ENCODE data around the gene CCT8L2. TPM values are rescaled to one million over a fixed set of nuclear protein-coding genes. Genes with fewer than 3 reads are reported as not detected.
"Not testable (repeated sequence)": the region's sequence is repeated elsewhere in the genome, so short reads cannot be mapped to it uniquely, and the experiment has no call there.

Gene CCT8L2
- total RNA-seq, 2 donors from 2014 or later = not detected

DNA sequence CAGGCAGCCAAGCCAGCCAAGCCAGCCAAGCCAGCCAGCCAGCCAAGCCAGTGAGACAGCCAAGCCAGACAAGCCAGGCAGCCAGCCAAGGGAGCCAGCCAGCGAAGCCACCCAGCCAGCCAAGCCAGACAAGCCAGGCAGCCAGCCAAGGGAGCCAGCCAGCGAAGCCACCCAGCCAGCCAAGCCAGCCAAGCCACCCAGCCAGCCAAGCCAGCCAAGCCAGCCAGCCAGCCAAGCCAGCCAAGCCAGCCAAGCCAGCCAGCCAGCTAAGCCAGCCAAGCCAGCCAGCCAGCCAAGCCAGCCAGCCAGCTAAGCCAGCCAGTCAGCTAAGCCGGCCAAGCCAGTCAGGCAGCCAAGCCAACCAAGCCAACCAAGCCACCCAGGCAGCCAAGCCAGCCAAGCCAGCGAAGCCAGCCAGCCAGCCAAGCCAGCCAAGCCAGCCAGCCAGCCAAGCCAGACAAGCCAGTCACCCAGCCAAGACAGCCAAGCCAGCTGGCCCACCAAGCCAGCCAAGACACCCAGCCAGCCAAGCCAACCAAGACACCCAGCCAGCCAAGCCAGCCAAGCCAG, 34.1 kb downstream of the CCT8L2 start:
- H3K9me3 Mint-ChIP-seq; H3K27me3 Mint-ChIP-seq; H3K4me1 Mint-ChIP-seq (ENCODE audit: low read depth in 2 of 2); DNase-seq (ENCODE audit: low spot score); H3K4me3 Mint-ChIP-seq; H3K36me3 Mint-ChIP-seq; ATAC-seq; H3K27ac Mint-ChIP-seq: not testable (repeated sequence)

DNA sequence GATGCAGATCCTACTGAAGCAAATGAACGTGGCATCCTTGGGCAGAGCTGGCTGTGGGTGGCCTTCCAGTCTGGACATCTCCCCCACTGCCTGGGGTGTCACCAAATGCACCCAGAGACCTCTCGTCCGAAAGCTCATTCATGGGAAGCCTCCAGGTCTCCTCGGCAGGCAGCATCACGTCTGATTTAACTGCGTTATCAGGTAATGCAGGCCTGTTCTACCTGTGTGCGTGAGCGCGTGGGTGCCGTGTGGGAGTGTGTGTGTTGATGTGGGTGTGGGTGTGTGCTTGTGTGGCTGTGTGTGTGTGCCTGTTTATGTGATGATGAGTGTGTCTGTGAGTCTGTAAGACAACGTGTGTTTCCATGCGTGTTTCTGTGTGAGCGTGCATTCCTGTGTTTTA, 35.1 kb downstream of the CCT8L2 start:
- not testable (repeated sequence) for H3K9me3 Mint-ChIP-seq, H3K27me3 Mint-ChIP-seq, ATAC-seq

DNA sequence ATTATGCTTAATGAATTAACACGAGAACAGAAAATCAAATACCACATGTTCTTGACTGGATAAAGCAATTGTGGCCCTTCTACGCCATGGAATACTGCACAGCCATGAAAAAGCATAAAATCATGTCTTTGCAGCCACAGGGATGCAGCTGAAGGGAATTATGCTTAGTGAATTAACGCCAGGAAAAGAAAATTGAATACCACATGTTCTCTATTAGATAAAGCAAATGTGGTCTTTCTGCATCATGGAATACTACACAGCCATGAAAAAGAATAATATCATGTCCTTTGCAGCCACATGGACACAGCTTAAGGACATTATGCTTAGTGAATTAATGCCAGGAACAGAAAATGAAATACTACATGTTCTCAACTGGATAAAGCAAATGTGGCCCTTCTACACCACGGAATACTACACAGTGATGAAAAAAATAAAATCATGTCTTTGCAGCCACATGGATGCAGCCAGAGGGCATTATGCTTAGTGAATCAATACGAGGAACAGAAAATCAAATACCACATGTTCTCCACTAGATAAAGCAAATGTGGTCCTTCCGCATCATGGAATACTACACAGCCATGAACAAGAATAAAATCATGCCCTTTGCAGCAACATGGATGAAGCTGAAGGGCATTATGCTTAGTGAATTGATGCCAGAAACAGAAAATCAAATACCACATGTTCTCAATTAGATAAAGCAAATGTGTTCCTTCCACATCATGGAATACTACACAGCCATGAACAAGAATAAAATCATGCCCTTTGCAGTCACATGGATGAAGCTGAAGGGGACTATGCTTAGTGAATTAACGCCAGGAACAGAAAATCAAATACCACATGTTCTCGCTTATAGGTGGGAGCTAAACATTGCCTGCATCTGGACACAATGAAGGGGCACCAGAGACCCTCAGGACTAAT, 37.3 kb downstream of the CCT8L2 start:
- not testable (repeated sequence) for H3K9me3 Mint-ChIP-seq; DNase-seq (ENCODE audit: low spot score); H3K4me1 Mint-ChIP-seq (ENCODE audit: low read depth in 2 of 2); H3K36me3 Mint-ChIP-seq; H3K27me3 Mint-ChIP-seq; H3K27ac Mint-ChIP-seq; H3K4me3 Mint-ChIP-seq; ATAC-seq

More for the DNA sequence above, 35.1 kb downstream of the CCT8L2 start:
- not testable (repeated sequence) for DNase-seq (ENCODE audit: low spot score); H3K4me3 Mint-ChIP-seq; H3K36me3 Mint-ChIP-seq; H3K4me1 Mint-ChIP-seq (ENCODE audit: low read depth in 2 of 2); H3K27ac Mint-ChIP-seq

DNA sequence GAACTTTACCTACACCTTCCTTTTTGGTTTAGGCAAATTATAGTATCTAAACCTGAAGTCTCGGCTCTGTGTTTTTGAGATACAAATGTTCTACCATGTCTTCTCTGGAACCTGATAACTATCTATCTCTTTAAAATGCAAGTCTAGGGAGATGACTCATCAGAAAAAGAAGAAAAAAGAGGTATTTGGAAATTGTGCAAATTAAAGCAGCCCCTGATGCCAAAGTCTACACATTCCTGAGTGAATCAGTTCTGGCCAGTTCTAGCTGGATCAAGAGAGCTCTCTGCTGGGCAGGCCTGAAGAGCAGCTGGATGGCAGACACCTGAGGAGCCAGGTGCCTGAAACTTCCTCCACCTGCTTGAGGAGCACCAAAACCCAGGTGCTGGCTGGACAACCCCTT, 49.3 kb downstream of the CCT8L2 start:
- not testable (repeated sequence) for H3K9me3 Mint-ChIP-seq; H3K4me1 Mint-ChIP-seq (ENCODE audit: low read depth in 2 of 2); H3K27ac Mint-ChIP-seq; H3K27me3 Mint-ChIP-seq; ATAC-seq; H3K36me3 Mint-ChIP-seq; DNase-seq (ENCODE audit: low spot score); H3K4me3 Mint-ChIP-seq

Other genes starting within 250 kb of the CCT8L2 start
- not detected for gene XKR3, start 232.6 kb upstream of the CCT8L2 start, total RNA-seq

Data from natural killer cell treated with Interleukin-12 subunit alpha and Interleukin-12 subunit beta and Interleukin-15 and Interleukin-18, amount 100 ng/mL, for 72 hours (primary cell).